NT2/D1 (cell line): ENCODE results near the gene LRRC25.
A peak's percentile ranks its signal among the peaks of the same experiment; 100 is the strongest.

Experiments used
- DNase-seq: peaks from one replicate; pipeline ENCODE4 v3.0.0-alpha.2; 2011; ENCODE audit warnings: low read depth, low spot score
- H3K27me3 ChIP-seq: 2 replicates; pipeline ENCODE4 v1.6.0; 2011; ENCODE audit warnings: mild to moderate bottlenecking; ENCODE audit not compliant: insufficient read length, insufficient read depth
- H3K36me3 ChIP-seq: 2 replicates; pipeline ENCODE4 v1.6.1; 2011; ENCODE audit warnings: mild to moderate bottlenecking, low read length, mixed read lengths; ENCODE audit not compliant: insufficient read depth, insufficient read length
- H3K4me1 ChIP-seq: 2 replicates; pipeline ENCODE4 v1.5.1; 2011; ENCODE audit not compliant: insufficient read depth, insufficient read length
- H3K4me3 ChIP-seq: 2 replicates; pipeline ENCODE4 v1.5.1; 2011; ENCODE audit warnings: low read depth; ENCODE audit not compliant: insufficient read length
- H3K9ac ChIP-seq: 2 replicates; pipeline ENCODE4 v1.6.0; 2011; ENCODE audit warnings: low read depth; ENCODE audit not compliant: insufficient read length
- H3K9me3 ChIP-seq: 2 replicates; pipeline ENCODE4 v1.5.1; 2011; ENCODE audit warnings: mild to moderate bottlenecking, low read length; ENCODE audit not compliant: insufficient read depth
- SUZ12 ChIP-seq: IDR thresholded peaks from 2 replicates; pipeline ENCODE4 v1.6.1; 2011; ENCODE audit not compliant: insufficient read length, insufficient read depth; ENCODE audit errors: extremely low read depth
- YY1 ChIP-seq: IDR thresholded peaks from 2 replicates; pipeline ENCODE4 v1.6.1; 2011; ENCODE audit not compliant: insufficient read length, insufficient read depth
- ZNF274 ChIP-seq: IDR thresholded peaks from 2 replicates; pipeline ENCODE4 v1.6.1; 2011; ENCODE audit warnings: mild to moderate bottlenecking, low read depth, low read length

Gene LRRC25

DNA sequence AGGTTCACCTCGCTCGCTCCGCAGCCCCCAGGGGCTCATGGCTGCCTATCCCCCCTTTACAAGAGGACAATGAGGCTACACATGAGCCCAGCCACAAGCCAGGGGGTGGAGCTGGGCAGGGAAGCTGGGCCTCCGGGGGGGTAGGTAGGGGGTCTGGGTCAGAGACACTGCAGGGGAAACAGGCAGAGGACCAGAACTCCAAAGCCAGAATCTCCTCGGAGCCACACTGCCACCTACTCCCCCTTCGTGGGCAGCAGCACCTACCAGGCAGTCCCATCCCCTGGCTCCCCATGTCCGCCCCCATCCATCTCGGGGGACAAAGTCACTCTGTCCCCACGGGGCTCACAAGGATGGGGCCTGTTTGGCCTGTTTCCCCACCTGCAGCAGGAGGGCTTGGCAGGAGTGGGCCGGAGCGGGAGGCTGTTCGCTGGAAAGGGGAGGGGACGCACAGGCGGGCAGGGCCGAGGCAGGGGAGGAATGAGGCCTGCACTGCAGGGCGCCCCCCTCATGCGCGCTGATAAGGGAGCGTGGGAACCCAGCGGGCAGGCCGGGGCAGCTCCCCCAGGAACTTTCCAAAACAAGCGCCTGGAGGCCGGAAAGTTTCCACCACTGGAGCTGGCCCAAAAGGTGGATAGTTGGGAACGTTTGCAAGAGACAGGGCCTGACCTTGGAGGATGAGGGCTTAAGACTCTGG lies 41.1 kb upstream of the LRRC25 start:
- Histone ChIP-seq H3K9ac (peak overlapping the region; percentile 94), H3K4me1 (peaks cover 42% of the 10 kb centered on the region), H3K27me3 (no peaks in the 10 kb centered on the region), H3K4me3 (peak overlapping the region; percentile 41), H3K36me3 (peaks cover 28% of the 10 kb centered on the region), H3K9me3 (no peaks in the 10 kb centered on the region)
- no peak for TF ChIP-seq SUZ12
- TF ChIP-seq ZNF274 = no peak
- no peak for TF ChIP-seq YY1
- no peak for DNase-seq

DNA sequence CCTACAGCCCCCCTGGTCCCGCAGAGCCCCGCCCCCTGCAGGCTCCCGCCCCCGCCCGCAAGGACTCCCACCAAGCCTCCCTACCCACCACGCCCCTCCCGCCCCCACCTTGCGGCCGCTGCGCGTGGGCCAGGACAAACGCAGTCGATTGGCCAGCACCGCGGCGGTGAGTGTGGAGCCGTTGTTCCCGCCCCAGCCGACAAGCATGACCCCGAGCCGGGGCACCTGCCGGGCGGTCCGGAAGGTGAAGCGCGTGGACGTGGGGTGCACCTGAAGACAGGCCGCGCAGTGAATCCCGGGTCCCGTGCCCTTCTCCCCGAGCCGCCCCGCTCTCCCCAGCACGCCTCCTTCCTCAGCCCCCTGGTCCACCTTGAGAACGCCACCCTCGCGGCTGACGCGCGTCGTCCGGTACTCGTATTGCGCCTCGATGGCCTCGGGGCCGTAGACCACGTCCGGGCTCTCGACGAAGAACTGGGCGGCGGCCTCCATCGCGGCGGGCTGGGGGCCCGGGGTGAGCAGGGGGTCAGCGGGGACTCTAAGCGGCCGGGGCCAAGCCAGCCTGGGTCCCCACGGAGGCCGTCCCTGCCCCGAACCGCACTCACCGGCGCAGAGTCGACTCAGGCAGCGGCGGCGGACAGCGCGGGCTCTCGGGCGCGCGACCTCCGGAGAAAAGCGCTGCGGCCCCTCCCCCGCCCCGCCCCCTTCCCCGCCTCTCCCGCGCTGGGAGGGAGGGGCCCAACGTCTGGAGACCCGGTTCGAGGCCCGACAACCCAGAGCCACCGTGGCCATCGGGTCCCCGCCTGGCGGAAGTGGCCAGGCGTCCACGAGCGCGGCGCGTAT lies 40.3 kb upstream of the LRRC25 start, which contains the start of gene ISYNA1:
Gene ISYNA1 (minus strand): TSS at position 643 of the 840 bp plus-strand sequence. CDS start 154 bp downstream, at position 489.
- DNase-seq = no peak
- TF ChIP-seq SUZ12 (no peak), ZNF274 (no peak), YY1 (no peak)
- Histone ChIP-seq H3K9ac (peak within 1 kb of the TSS; percentile 98), H3K27me3 (no peaks in the 10 kb centered on the region), H3K4me3 (peak within 1 kb of the TSS; percentile 97), H3K4me1 (peaks cover 43% of the 10 kb centered on the region), H3K36me3 (peaks cover 24% of the 10 kb centered on the region), H3K9me3 (no peaks in the 10 kb centered on the region)

GRCh38 chr19:18436671-18437490 lies 39.5 kb upstream of the LRRC25 start:
- Histone ChIP-seq H3K9me3 (no peaks in the 10 kb centered on the region), H3K36me3 (peaks cover 24% of the 10 kb centered on the region), H3K9ac (peak overlapping the region; percentile 78), H3K4me3 (peak overlapping the region; percentile 61), H3K4me1 (peaks cover 46% of the 10 kb centered on the region), H3K27me3 (no peaks in the 10 kb centered on the region)
- no peak for DNase-seq
- TF ChIP-seq YY1 = no peak
- TF ChIP-seq SUZ12 = no peak
- no peak for TF ChIP-seq ZNF274

GRCh38 chr19:18435842-18436670 lies 38.6 kb upstream of the LRRC25 start:
- Histone ChIP-seq H3K36me3 (peaks cover 24% of the 10 kb centered on the region), H3K9me3 (no peaks in the 10 kb centered on the region), H3K4me1 (peaks cover 47% of the 10 kb centered on the region), H3K27me3 (no peaks in the 10 kb centered on the region), H3K9ac (peak overlapping the region; percentile 78), H3K4me3 (peak overlapping the region; percentile 61)
- TF ChIP-seq ZNF274 (no peak), YY1 (no peak), SUZ12 (no peak)
- DNase-seq = no peak

- H3K36me3 ChIP-seq = peaks cover 24% of the 10 kb centered on the region
- no peak overlapping the region for H3K4me3 ChIP-seq
- H3K27me3 ChIP-seq = no peaks in the 10 kb centered on the region
- peak overlapping the region; percentile 21 for H3K9ac ChIP-seq
- no peaks in the 10 kb centered on the region for H3K9me3 ChIP-seq
- H3K4me1 ChIP-seq = peaks cover 48% of the 10 kb centered on the region
- TF ChIP-seq ZNF274 (no peak), SUZ12 (no peak), YY1 (no peak)
- no peak for DNase-seq
Observed at GRCh38 chr19:18435178-18435841, 37.9 kb upstream of the LRRC25 start.
